NCI-H1436 treated with DMSO at 0.1 percent for 48 hours (cell line): ENCODE data around the gene ZSWIM2.
"Not testable (repeated sequence)": the region's sequence is repeated elsewhere in the genome, so short reads cannot be mapped to it uniquely, and the experiment has no call there.

ENCODE experiments used
- DNase-seq: peaks from one replicate; lab custom pipeline; 2025; lab: John Stamatoyannopoulos, UW

The ZSWIM2 gene

GRCh38 chr2:186841940-186842339, 7.0 kb downstream of the ZSWIM2 start:
- DNase-seq: no peak

DNA sequence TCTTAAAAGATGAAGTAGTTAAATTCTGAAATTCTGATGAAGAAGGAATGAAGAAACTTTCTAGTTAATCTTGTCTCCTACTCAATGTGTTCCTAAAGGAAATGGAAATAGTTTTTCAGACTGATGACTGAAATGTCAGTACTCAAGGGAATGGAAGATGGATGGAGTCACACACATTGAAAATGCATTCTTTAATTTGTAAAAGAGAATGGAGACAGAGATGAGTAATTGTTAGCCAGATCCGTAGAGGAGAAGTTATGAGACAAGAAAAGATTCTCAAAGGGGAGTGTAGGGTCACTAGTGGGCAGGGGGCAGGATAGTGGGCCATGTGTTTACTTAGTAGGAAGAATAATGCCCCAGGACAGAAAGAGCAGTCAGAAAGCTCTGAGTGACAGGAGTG, 13.3 kb downstream of the ZSWIM2 start:
- no peak for DNase-seq

GRCh38 chr2:186827862-186828492, 21.0 kb downstream of the ZSWIM2 start:
- no peak for DNase-seq

GRCh38 chr2:186827411-186827810, 21.6 kb downstream of the ZSWIM2 start:
- no peak for DNase-seq

DNA sequence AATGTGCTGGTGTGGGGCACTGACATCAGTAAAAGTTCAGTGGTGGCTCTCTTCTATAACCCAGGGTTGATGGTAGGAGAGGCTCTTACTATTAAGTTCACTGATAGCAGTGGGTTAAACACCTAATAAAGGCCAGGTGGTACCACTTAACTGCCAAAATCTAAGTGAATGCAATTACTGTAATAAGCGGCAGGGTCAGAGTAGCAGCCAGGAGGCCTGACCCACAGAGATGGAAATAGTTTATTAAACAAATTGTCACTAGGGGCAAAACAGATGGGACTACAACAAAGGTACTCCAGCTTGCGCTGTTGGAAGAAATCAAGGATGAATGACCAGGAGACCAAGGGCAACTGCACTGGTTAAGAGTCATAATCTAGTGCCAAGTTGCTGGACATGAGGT, 26.6 kb downstream of the ZSWIM2 start:
- no peak for DNase-seq

DNA sequence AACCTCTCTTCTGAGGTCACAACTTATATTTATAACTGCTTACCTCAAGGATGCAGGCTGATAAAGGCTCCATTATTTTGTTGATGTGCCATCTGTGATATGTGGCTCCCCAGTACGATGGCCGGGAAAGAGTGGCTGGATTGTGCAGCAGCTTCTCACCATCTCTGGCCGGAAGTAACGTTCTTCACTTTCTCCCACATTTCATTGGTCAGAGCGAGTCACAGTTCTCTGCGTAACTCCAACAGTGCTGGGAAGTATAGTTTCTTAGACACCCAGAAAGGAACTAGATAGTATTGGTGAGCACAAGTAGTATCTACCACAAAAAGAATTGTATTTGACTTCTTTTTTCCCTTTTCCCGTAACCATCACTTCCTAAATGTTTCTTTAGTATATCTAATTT, 28.7 kb downstream of the ZSWIM2 start:
- no peak for DNase-seq

DNA sequence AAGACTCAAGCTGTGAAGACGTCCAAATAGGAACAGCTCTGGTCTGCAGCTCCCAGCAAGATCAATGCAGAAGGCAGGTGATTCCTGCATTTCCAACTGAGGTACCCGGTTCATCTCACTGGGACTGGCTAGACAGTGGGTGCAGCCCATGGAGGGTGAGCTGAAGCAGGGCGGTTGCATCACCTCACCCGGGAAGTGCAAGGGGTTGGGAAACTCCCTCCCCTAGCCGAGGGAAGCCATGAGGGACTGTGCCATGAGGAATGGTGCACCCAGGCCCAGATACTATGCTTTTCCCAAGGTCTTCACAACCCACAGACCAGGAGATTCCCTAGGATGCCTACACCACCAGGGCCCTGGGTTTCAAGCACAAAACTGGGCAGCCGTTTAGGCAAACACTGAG, 37.2 kb downstream of the ZSWIM2 start:
- not testable (repeated sequence) for DNase-seq

GRCh38 chr2:186806591-186806990, 42.4 kb downstream of the ZSWIM2 start:
- no peak for DNase-seq

DNA sequence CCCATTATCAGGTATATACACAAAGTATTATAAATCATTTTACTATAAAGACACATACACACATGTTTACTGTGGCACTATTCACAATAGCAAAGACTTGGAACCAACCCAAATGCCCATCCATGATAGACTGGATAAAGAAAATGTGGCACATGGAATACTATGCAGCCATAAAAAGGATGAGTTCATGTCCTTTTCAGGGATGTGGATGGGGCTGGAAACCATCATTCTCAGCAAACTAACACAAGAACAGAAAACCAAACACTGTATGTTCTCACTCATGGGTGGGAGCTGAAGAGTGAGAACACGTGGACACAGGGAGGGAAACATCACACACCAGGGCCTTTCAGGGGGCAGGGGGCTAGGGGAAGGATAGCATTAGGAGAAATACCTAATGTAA, 50.4 kb downstream of the ZSWIM2 start:
- DNase-seq: not testable (repeated sequence)

DNA sequence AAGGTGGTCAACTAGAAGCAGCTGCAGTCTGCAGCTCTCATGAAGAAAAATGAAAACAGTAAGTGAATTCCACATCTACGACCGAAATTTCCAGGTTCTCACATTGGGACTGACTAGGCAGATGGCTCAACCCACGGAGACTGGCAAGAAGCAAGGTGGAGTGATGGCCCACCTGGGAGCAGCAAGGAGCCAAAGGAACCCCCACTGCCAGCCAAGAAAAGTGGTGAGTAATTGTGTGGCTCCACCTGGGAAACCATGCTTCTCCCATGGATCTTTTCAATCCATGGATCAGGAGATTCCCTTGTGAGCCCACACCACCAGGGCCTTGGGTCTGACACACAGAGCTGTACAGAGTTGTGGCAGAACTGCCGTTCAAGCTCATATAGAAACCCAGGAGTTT, 64.0 kb downstream of the ZSWIM2 start:
- no peak for DNase-seq

GRCh38 chr2:186783254-186783653, 65.7 kb downstream of the ZSWIM2 start:
- no peak for DNase-seq

DNA sequence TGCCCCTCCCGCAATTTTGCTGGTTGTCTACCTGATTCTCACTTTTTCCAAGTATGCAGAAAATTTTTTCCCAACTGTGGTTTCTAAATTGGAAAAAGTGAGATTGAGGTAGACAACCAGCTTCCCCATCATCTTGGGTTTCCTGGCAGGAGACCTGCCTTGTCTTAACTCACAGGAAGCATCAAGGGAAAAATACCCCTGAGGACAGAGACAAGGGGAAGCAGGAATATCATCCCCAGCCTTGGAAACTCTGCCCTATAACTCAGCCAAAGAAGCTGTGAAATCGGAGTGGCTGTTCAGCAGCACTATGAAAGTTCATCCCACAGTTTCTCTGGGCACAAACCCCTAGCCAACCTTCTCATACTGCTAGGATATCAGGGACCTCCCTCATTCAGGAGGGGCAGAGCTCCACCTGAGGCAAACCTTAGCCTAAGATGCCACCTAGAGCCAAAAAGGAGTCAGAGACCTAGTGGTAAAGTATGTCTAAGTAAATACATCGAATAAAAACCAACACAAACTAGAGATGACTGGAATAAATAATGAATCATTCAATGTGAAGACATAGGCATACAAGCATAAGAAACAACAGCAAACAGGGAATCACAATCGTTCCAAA, 68.2 kb downstream of the ZSWIM2 start:
- DNase-seq: no peak
